RPMI7951 (cell line): ENCODE measurements around the gene DOCK9. TPM values are rescaled to one million over a fixed set of nuclear protein-coding genes. Genes with fewer than 3 reads are reported as not detected.
"Not testable (repeated sequence)": the region's sequence is repeated elsewhere in the genome, so short reads cannot be mapped to it uniquely, and the experiment has no call there.

ENCODE experiments used
- DNase-seq: peaks from one replicate; pipeline ENCODE4 v3.0.0-alpha.2; 2012; ENCODE audit warnings: low read depth
- total RNA-seq: library from RNA; depleted of rRNA; stranded (reverse); fragments of >200 nt; shearing (Covaris generic); gene quantifications from 2 replicates; pipeline ENCODE4 v1.2.3, GENCODE V29; 2014

The DOCK9 gene
- total RNA-seq, 1 experiment from 2014 or later: 36.9 TPM

DNA sequence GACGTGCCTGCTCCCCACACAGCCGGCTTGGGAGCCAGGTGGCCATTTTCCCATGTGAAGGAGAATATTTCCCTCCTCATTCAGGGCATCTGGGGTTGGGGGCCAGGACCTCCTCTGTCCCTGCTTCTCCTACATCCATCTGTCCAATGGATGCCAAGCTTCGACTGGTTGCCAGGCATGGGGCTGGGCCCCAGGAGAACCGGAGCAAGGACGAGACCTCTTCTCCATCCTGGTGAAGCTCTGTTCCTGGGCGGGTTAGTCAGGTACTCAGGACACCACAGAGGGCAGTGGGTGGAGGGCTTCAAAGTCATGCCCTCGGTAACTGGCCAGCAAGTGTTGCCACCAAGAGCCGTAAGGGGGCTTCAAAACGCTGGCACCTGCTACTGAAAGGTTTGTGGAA, 203.1 kb downstream of the DOCK9 start:
- DNase-seq: no peak

DNA sequence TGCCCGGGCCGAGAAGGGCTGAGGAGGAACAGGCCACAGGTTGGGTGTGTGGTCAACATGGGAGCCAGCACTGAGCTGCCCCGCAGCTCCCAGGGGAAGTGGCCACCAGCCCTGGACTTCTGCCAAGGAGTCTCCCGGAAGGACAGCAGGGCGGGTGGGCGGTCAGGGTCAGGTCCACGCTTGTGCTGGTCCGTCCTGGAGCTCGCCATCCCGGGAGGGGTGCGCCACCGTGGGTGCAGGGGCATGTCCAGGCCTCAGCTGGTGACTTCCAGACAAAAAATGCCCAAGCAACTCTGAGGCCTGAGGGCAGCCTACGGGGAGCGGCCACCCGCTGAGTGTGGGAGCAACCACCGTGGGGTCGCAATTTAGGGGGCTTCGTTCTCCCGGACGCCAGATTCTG, 203.9 kb downstream of the DOCK9 start:
- no peak for DNase-seq

DNA sequence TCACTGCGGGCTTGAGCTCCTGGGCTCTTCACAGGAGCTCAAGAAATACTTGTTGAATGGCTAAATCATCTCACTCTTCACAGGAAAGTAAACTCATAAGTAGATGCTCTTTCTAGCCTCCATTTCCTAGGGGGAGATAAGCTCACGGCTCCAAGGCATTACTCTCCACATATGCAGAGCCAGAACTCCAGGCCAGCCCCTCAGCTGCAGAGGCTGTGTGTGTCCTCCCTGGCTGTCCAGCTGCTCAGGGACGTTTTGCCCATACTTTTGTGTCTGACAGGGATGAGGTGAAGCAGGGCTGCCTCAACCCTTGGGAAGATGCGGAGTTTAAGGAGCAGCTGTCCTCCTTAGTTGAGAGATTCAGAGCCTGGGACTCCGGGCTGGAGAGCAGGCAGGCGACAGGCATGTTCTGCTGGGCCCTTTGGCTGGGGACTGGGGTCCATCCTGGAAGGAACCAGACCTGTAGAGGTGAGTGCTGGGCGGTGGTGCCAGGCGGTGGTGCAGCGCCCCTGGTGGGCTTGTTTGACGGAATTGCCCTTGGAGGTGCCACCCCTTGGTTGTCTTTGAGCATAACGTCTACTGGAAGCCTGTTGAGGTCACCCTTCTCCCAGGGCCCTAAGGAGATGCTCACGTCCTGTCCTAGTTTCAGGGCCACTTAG, 204.9 kb downstream of the DOCK9 start:
- no peak for DNase-seq

DNA sequence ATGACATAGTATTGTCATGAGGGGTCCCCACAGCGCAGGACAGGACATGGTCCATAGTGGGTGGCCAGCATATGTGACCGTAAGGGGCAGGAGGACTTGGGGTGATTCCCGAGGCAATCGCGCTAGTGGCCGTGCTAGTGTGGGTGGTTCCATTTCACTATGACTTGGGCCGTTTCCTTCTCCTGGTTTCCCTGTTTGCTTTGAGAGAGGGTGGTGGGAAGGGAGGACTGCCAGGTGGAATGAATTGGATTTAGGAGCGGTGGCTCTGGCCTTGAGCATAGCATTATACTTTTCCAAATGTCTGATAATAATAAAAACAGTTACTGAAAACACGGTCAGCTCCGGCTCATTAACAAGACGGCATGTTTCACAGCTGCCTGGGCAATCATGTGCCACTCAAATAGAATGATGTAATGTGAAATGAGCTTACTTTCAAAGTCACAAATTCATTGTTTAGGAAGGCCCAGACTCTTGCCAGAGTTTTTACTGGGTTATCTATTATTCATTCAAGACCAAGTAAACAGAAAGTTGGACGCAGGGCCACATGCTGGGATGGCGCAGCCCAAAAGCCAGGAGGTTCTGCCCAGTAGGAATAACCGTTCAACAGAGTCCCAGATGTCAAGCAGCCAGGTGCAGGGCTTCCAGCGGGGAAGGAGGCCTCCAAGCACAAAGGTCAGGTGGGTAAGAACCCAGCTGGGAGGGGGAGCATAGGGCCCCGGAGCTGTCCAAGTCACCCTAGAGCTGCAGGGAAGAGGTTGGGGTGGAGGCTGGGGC, 205.8 kb downstream of the DOCK9 start:
- no peak for DNase-seq

DNA sequence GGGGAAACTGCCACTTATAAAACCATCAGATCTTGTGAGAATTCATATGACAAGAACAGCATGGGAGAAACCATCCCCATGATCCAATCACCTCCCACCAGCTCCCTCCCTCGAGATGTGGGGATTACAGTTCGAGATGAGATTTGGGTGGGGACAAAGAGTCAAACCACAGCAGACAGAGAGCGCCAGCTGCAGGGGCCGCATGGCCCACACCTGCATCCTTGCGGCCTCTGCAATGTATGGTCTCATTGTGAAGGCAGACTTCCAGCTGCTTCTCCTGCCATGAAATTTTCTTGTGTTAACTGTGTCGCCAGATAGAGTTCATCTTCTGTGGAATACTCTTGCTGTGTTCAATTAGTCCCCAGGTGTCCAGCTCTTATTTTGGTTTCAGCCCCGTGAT, 208.1 kb downstream of the DOCK9 start:
- DNase-seq: no peak

DNA sequence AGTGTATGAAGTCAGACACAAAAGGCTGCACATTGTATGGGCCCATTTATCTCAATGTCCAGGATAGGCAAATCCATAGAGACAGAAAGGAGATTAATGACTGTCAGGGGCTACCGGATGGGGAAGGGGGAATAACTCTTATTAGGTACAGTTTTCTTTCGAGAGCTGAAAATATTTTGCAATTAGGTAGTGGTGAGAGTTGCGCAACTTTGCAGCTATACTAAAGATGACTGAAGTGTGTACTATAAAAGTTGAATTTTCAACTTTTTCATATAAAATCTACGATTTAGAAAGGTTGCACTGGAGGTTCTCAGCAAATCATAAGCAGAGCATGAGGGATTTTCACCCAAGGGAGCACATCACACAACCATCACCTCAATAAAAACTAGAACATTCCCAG, 209.3 kb downstream of the DOCK9 start:
- DNase-seq: no peak

DNA sequence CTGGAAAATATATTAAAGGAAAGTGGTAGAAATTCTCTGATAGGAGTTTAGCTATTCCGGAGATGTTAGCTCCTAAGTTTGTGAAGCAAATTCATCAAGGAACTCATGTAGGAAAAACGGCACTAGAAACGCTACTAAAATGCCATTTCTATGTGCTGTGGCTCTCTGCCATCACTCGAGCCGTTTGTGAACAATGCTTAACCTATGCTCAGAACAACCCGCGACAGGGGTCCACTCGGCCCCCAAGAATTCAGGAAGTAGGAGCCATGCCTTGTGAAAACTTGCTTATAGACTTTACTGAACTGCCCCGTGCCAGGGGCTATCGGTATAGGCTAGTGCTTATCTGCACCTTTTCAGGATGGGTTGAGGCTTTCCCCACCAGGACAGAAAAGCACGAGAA, 211.2 kb downstream of the DOCK9 start:
- DNase-seq: no peak

DNA sequence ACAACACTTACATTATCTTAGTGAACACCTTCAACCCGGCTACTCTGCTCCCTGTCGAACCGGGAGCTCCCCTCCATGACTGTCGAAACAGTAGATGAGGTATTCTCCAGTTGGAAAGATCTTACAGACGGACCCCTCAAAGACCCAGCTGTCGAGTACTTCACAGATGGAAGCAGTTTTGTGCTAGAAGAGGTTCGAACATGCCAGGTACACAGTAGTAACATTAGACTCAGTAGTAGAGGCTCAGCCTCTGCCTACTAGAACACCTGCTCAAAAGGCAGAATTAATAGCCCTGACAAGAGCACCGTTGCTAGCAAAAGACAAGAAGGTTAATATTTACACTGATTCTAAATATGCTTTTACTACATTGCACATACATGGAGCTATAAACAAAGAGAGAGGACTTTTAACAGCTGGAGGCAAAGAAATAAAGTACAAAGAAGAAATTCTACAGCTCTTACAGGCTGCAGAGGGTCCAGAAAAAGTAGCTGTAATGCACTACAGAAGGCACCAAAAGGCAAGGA, 211.8 kb downstream of the DOCK9 start:
- DNase-seq: no peak

DNA sequence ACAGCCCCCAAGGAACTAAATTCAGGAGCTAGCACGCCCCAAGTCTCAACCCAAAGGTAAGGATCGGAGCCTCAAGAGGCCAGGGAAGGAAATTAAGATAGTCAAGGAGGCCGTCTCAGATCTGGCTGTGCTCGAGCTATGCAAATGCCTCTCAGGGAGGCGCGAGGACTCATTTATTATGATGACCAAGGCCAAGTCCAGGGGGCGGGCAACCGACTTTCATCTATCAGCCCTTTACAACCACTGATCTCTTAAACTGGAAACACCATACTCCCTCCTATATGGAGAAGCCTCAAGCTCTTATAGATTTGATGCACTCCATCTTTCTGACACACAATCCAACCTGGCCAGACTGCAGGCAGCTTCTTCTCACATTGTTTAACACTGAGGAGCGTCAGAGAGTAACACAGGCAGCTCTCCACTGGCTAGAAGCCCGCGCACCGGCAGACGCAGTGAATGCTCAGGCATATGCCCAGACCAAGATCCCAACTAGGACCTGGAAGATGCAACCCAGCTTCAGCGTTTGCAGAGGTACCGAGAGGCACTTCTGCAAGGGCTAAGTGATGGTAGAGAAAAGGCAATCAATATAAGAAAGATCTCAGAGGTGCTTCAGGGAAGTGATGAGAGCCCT, 215.8 kb downstream of the DOCK9 start:
- DNase-seq: no peak

DNA sequence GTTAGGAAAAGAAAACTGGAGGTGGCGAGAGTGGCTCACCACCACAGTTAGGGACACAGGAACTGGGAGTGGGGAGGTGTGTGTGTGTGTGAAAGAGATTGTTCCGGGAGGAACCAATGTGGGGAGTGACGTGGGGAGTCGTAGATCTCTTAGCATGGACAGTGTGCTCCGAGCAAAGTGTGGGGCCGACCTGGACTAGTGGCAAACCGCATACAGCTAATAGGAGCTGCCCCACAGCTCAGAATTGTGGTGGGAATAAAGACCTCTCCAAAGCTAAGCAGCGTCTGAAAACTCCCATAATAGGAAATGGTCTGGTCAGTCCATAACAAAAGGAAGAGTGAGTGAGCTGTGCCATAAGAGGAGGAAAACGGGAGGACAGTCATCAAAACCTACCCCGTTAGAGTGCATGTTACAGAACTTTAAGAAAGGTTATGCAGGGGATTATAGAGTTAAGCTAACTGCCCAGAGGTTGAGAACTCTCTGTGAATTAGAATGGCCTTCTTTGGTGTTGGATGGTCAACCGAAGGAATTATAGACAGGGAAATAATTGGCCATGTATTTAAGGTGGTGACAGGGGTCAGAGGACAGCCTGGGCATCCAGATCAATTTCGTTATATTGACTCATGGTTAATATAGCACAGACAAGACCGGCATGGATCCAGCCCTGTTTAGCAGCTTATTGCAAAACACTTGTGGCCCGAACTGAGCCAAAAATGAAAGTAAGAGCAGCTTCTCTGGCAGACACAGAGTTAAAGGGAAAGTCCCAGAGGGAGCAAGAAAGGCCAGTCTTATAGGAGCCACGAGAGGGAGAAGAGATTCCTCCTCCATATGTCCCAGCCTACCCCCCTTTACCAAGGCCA, 216.5 kb downstream of the DOCK9 start:
- DNase-seq: peak; percentile 76

DNA sequence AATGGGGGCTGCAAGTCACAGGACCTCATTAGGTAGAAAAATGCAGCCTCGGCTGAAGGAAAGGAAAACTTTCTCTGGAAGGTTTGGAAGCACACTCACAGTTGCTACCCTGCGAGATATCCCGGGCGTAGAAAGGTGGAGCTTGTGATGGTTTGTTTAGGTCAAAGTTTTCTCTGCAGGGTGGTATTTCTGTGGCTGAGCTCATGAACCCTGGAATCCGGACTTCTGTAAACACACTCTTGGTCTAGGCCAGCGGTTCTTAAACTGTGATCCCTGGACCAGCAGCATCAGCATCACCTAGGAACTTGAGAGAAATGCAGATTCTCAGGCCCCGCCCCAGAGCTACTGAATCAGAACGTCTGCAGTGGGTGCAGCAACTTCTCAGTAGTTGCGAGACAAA, 222.1 kb downstream of the DOCK9 start:
- no peak for DNase-seq

DNA sequence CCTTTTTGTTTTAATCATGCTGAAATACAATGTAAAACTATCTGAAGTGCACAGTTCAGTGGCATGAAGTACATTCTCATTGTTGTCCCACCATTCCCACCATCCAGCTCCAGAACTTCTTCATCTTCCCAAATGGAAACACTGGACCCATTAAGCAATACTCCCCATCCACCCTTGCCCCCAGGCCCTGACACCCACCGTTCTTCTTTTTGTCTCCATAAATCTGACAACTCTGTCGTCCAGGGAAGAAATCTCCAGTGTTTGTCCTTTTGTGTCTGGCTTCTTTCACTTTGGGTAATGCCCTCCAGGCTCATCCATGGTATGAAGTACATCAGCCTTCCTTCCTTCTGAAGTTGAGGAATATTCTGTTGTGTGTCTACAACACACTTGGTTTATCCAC, 222.7 kb downstream of the DOCK9 start:
- DNase-seq: no peak

DNA sequence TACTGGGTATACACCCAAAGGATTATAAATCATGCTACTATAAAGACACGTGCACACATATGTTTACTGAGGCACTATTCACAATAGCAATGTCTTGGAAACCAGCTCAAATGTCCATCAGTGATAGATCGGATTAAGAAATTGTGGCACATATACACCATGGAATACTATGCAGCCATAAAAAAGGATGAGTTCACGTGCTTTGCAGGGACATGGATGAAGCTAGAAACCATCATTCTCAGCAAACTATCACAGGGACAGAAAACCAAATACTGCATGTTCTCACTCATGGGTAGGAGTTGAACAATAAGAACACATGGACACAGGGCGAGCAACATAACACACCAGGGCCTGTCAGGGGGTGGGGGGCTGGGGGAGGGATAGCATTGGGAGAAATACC, 223.4 kb downstream of the DOCK9 start:
- DNase-seq: not testable (repeated sequence)

DNA sequence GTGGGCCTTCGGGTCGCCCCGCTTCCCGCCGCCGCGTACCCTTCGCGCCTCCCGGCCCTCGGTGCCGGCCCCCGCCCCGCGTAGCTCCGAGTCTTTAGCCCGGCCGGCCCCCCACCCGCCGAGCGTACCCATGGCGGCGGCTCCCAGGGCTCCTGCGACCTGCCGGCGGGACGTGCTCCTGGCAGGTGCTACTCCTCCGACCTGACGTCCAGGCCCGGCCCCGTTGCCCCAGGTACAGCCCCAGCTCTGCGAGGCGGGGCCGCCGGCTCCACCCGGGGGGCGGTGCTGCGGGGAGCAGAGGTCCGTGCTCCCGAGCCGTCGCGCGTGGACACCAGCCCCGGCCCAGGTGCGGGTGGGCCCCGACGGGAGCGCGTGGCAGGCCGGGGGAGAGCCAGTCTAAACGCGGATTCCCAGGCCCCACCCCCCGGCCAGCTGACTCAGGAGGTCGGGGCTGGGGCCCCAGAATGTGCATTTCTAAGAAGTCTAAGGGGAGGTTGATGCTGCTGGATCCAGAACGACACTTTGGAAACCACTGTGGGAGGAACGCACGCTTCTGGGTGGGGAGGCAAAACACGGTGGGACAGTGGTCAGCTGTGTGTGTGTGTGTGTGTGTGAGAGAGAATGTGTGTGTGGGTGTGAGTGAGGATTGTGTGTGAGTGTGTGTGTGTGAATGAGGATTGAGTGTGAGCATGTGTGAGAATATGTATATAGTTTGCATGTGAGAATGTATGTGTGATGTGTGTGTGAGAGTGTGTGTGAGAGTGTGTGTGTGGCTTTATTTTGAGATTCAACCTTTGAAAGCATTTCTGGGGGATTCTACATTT, 225.2 kb downstream of the DOCK9 start, which contains the start of gene SLC15A1:
TSS of gene SLC15A1 (minus strand) at position 206 of the 824 bp plus-strand sequence. CDS start at position 132, 74 bp downstream.
- DNase-seq: no peak

DNA sequence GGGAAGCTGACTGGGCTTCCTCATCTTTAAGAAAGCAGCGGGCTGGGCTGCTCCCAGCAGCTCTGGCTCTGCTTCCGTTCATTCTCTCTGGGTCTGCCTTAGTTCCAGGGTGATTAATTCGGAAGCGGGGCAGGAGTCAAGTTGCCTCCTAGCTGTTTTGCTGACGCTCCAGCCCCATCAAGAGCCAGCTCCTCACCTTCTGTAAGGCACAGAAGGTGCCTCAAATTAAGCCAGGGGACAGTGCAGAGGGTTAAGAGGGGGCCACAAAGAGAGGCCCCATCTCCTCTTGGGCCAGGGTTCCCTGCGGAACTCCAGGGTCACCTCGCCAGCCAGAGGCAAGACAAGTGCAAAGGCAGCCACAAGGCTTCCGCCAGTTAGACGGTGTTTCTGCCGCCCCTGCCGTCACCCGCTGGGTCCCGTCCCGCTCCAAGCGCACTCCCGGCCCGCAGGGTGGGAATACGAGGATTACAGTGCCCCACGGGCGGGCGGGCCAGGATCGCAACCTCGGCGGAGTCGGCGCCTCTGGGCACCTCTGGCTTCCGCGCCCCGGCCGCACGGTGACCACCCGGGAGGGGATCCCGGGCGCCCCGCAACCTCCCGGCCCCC, 225.9 kb downstream of the DOCK9 start:
- DNase-seq: no peak

DNA sequence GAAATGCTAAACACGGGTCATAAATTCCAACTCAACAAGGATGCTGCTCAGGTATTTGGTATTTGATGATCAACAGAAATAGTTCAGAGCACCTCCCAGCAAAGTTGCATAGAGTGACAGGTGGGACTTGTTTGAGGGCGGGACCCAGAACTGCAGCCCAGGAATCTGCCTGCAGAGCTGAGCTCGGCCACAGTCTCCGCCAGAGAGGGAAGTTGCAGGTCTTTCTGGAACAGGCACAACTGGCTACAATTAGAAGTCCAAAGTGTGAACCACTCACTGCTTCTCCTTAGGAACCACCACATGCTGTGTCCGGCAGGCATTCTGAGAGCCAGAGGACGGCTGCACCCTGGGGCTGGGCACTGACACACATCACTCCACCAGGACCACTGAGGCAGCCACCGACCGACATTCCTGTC, 226.5 kb downstream of the DOCK9 start:
- DNase-seq: no peak

DNA sequence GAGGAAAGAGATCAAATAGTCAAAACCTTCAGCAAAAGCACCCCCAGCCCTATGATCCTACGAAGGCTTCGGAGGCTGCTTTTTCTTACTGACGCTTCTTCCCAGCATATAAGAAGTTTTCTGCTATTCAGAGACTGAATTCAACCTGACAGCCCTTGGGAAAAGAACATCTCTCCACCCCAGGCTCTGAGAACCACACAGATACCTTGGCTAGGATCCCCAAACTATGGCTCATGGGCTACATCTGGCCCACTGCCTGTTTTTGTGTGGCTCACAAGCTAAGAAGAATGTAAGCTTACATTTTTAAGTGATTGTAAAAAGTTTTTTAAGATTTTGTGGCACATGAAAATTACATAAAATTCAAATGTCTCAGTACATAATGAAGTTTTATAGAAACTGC, 228.4 kb downstream of the DOCK9 start:
- no peak for DNase-seq

DNA sequence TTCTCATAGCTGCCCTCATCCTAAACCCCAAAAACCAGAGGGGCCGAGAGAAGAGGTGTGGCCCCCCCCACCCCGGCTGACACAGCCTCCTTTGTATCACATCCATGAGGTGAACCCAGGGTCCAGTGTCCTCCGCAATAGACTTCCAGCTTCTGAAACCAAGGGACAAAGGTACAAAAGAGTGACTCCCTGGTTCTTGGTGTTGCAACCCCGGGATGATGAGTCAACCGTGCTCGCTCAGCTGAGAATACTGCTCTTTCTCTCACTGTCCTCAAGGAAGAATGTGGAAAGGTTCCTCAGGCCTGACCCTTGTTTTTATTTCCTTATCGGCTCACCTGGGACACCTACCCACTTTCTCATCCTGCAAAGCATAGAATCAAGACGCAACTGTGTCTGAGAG, 230.9 kb downstream of the DOCK9 start:
- DNase-seq: no peak
